KMS-11 (cell line): ENCODE results near the gene CACNB4.

Source experiments
- H2AFZ ChIP-seq: fragments of 200-600 bp; sonication (generic); 2 replicates; pipeline ENCODE4 v1.6.1; 2016; ENCODE audit warnings: antibody characterized with exemption, mixed run types, low read depth
- H3K27ac ChIP-seq: fragments of 200-600 bp; sonication (generic); 2 replicates; pipeline ENCODE4 v1.6.1; 2016; ENCODE audit warnings: mild to moderate bottlenecking, mixed run types
- H3K27me3 ChIP-seq: fragments of 200-600 bp; sonication (generic); 2 replicates; pipeline ENCODE4 v1.6.1; 2017; ENCODE audit warnings: mild to moderate bottlenecking, low read depth, mixed run types, moderate library complexity; ENCODE audit not compliant: insufficient read depth
- H3K36me3 ChIP-seq: fragments of 200-600 bp; sonication (generic); 2 replicates; pipeline ENCODE4 v1.6.1; 2017; ENCODE audit warnings: mild to moderate bottlenecking, mixed run types; ENCODE audit not compliant: insufficient read depth
- H3K4me1 ChIP-seq: fragments of 200-600 bp; sonication (generic); 2 replicates; pipeline ENCODE4 v1.6.1; 2016; ENCODE audit warnings: mild to moderate bottlenecking, low read depth, mixed run types; ENCODE audit not compliant: poor library complexity, severe bottlenecking
- H3K4me2 ChIP-seq: fragments of 200-600 bp; sonication (generic); 2 replicates; pipeline ENCODE4 v1.7.0; 2016; ENCODE audit warnings: mild to moderate bottlenecking, mixed run types
- H3K4me3 ChIP-seq: fragments of 200-600 bp; sonication (generic); IDR thresholded peaks from 2 replicates; pipeline ENCODE4 v1.6.1; 2017; ENCODE audit warnings: low read depth, low read length, mixed read lengths; ENCODE audit not compliant: insufficient read depth
- H3K79me2 ChIP-seq: fragments of 200-600 bp; sonication (generic); 2 replicates; pipeline ENCODE4 v1.6.1; 2016; ENCODE audit warnings: low read depth, mixed run types; ENCODE audit not compliant: insufficient read depth
- H3K9ac ChIP-seq: fragments of 200-600 bp; sonication (generic); 2 replicates; pipeline ENCODE4 v1.6.1; 2016; ENCODE audit warnings: mild to moderate bottlenecking, mixed run types
- H4K20me1 ChIP-seq: fragments of 200-600 bp; sonication (generic); 2 replicates; pipeline ENCODE4 v1.6.1; 2016; ENCODE audit warnings: mild to moderate bottlenecking, mixed run types; ENCODE audit not compliant: insufficient read depth
- CTCF ChIP-seq: fragments of 200-600 bp; sonication (generic); conservative IDR thresholded peaks from 2 replicates; pipeline ENCODE4 v1.6.1; 2017; ENCODE audit warnings: low read depth, mild to moderate bottlenecking, antibody characterized with exemption, low read length, moderate library complexity, mixed read lengths

CACNB4 gene

DNA sequence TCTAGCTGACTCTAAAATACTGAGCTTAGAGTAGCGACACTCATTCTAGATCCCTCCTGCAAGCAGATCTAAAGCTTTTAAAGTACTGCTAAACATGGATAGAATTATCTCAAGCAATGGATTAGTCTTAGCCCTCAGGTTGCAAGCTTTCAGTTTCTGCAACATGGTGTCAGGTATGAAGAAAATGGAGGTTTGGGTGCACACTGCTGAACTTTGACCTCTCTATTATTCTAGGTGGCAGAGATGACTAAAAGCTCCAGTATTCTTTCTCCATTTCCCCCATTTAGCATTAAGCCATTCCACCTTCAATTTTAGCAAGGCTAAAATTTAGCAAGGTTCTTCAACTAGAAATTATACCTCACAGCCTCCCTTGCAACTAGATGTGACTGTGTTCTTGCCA is 117.0 kb downstream of the CACNB4 start:
- no peak overlapping the region for H2AFZ ChIP-seq
- no peak overlapping the region for H3K27ac ChIP-seq
- no peaks in the 10 kb centered on the region for H3K79me2 ChIP-seq
- no peak for TF ChIP-seq CTCF
- no peak overlapping the region for H3K9ac ChIP-seq
- no peaks in the 10 kb centered on the region for H3K4me1 ChIP-seq
- H4K20me1 ChIP-seq, result no peaks in the 10 kb centered on the region
- H3K4me3 ChIP-seq, result no peak overlapping the region
- H3K36me3 ChIP-seq, result no peaks in the 10 kb centered on the region
- no peaks in the 10 kb centered on the region for H3K27me3 ChIP-seq
- no peak overlapping the region for H3K4me2 ChIP-seq

- H3K4me3 ChIP-seq, result no peak overlapping the region
- no peaks in the 10 kb centered on the region for H3K4me1 ChIP-seq
- no peaks in the 10 kb centered on the region for H3K79me2 ChIP-seq
- no peak overlapping the region for H3K9ac ChIP-seq
- no peaks in the 10 kb centered on the region for H4K20me1 ChIP-seq
- H2AFZ ChIP-seq, result no peak overlapping the region
- H3K27ac ChIP-seq, result no peak overlapping the region
- no peak overlapping the region for H3K4me2 ChIP-seq
- H3K36me3 ChIP-seq, result no peaks in the 10 kb centered on the region
- TF ChIP-seq CTCF, result no peak
- H3K27me3 ChIP-seq, result no peaks in the 10 kb centered on the region
Measured at GRCh38 chr2:151979694-151980093, 119.2 kb downstream of the CACNB4 start.

DNA sequence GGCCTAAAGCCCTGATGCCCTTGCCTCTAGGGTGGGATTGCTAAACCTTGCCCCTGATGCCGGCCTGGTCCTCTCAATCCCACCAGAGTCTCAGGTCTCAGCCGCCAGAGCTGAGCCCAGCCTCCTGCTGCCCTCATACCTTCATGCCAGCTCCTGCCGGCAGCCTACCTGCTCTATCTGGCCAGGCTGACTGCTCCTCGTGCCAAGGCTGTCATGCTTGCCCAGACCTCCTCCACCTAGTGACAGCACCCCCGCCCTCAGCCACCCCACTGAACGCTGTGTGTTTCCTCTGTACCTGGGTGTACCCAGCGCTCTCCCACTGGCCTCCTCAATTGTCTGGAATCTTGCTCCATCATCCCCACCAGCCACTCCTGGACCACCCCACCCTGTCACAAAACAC is 120.1 kb downstream of the CACNB4 start:
- no peak for TF ChIP-seq CTCF
- H3K4me3 ChIP-seq, result no peak overlapping the region
- no peaks in the 10 kb centered on the region for H3K36me3 ChIP-seq
- H3K4me1 ChIP-seq, result no peaks in the 10 kb centered on the region
- H3K27me3 ChIP-seq, result no peaks in the 10 kb centered on the region
- no peaks in the 10 kb centered on the region for H3K79me2 ChIP-seq
- no peak overlapping the region for H3K4me2 ChIP-seq
- no peak overlapping the region for H3K9ac ChIP-seq
- no peak overlapping the region for H2AFZ ChIP-seq
- H4K20me1 ChIP-seq, result no peaks in the 10 kb centered on the region
- no peak overlapping the region for H3K27ac ChIP-seq

- no peaks in the 10 kb centered on the region for H3K36me3 ChIP-seq
- no peak overlapping the region for H3K9ac ChIP-seq
- TF ChIP-seq CTCF, result no peak
- no peak overlapping the region for H3K27ac ChIP-seq
- no peak overlapping the region for H3K4me3 ChIP-seq
- no peaks in the 10 kb centered on the region for H3K79me2 ChIP-seq
- H3K4me2 ChIP-seq, result no peak overlapping the region
- no peak overlapping the region for H2AFZ ChIP-seq
- H3K27me3 ChIP-seq, result no peaks in the 10 kb centered on the region
- H4K20me1 ChIP-seq, result no peaks in the 10 kb centered on the region
- H3K4me1 ChIP-seq, result no peaks in the 10 kb centered on the region
Measured at GRCh38 chr2:151977631-151978030, 121.2 kb downstream of the CACNB4 start.

- no peak overlapping the region for H2AFZ ChIP-seq
- no peak overlapping the region for H3K9ac ChIP-seq
- H3K4me3 ChIP-seq, result no peak overlapping the region
- no peaks in the 10 kb centered on the region for H4K20me1 ChIP-seq
- no peaks in the 10 kb centered on the region for H3K79me2 ChIP-seq
- no peak for TF ChIP-seq CTCF
- no peak overlapping the region for H3K27ac ChIP-seq
- H3K4me1 ChIP-seq, result no peaks in the 10 kb centered on the region
- H3K4me2 ChIP-seq, result no peak overlapping the region
- no peaks in the 10 kb centered on the region for H3K27me3 ChIP-seq
- no peaks in the 10 kb centered on the region for H3K36me3 ChIP-seq
Measured at GRCh38 chr2:151976945-151977353, 121.9 kb downstream of the CACNB4 start.
